GM12873 (cell line): ENCODE results near the gene TMEM117.

Experiments used
- CTCF ChIP-seq: IDR thresholded peaks from 2 replicates; pipeline ENCODE4 v1.5.1; 2012; ENCODE audit warnings: low read depth, mild to moderate bottlenecking, moderate library complexity, low read length, control low read depth; ENCODE audit not compliant: insufficient read depth; ENCODE audit errors: missing control alignments

The TMEM117 gene

DNA sequence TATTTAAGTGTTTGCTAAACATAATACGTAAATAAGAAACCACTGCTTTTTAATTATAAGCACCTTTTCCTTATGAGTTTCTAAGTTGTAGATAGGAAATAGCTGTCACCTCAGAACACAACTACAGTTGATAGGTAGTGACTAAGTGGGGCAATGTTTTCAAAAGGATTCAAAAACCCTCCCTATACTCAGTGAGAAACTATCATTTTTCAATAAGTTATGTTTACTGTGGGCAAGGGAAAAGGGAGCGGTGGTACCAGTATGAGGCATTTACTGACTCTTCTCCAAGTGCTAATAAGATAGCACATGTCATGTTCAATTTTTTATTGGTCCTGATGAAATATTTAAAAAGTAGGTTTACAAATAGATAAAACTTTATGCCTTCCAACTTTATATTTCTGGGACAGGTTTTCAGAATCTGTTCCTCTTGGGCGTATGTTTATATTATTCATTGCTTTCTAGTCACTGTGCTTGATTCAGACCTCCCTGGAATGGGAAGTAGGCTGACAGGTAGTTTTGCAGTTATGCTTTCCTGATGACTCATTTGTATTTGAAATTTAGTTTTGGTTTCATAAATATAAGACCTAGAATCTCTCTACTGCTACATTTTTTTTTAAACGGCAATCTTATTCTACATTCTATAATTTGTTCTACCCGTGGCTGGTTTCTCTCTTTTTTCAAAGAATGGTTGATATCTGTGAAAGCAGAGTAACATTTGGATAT lies 153.1 kb downstream of the TMEM117 start:
- TF ChIP-seq CTCF = no peak

- TF ChIP-seq CTCF = no peak
Measured at GRCh38 chr12:43992856-43993255, 157.0 kb downstream of the TMEM117 start.

DNA sequence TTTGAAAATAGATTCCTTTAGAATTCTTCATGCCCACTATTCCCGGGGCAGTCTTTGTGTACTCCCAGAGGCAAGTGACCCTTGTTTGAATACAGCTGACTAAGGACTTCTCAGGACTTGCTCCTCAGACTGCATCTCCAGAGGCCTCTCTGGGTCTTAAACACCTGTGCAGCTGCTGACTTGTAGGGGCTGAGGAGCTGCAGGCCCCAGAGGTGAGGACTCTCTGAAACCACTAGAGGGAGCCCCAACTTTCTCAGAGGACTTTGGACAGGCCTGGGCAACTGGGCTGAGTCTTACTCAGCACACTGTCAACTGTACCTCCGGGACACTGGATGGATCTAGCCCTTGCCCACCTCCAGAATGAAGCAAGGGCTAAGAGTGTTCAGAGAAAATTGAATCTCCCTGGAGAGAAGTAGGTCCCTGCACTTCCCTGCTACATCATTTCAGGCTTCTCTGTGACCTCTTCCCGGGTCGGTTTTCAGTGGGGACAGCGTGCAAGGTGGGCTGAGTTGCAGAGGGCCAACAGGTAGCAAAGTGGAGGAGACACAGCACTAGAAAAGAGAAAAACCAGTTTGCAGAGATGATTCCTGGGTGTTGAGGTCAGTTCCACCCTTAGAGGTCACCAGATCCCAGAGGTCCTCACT lies 164.6 kb downstream of the TMEM117 start:
- peak; percentile 76 for TF ChIP-seq CTCF

GRCh38 chr12:44002607-44003006 lies 166.7 kb downstream of the TMEM117 start:
- no peak for TF ChIP-seq CTCF

- TF ChIP-seq CTCF = no peak
Measured at GRCh38 chr12:44003721-44004120, 167.8 kb downstream of the TMEM117 start.

- peak; percentile 50 for TF ChIP-seq CTCF
Measured at GRCh38 chr12:44015333-44015941, 179.6 kb downstream of the TMEM117 start.

- TF ChIP-seq CTCF = no peak
Measured at GRCh38 chr12:44017216-44017615, 181.3 kb downstream of the TMEM117 start.
